Sigmoid colon (tissue), 7 donors: ENCODE measurements around the gene RASIP1. TPM values are rescaled to one million over a fixed set of nuclear protein-coding genes. Genes with fewer than 3 reads are reported as not detected.

Source experiments
- DNase-seq: peaks from one replicate; pipeline ENCODE4 v3.0.0-alpha.2; 2019
- H3K27ac ChIP-seq, 4 donors: fragments of 200-600 bp; sonication (generic); one replicate each; pipeline ENCODE4 v1.5.1; 2016 to 2019; ENCODE audit warnings: mild to moderate bottlenecking in 1 of 4
- H3K27me3 ChIP-seq, 3 donors: fragments of 200-600 bp; sonication (generic); one replicate each; pipeline ENCODE4 v1.5.1; 2019; ENCODE audit warnings: mild to moderate bottlenecking in 1 of 3
- H3K36me3 ChIP-seq, 4 donors: fragments of 200-600 bp; sonication (generic); one replicate each; pipeline ENCODE4 v1.5.1; 2016 to 2019
- H3K4me1 ChIP-seq, 4 donors: fragments of 200-600 bp; sonication (generic); one replicate each; pipeline ENCODE4 v1.5.1; 2017 to 2019
- H3K4me3 ChIP-seq, 4 donors: fragments of 200-600 bp; sonication (generic); one replicate each; pipeline ENCODE4 v1.5.1; 2017 to 2019; ENCODE audit warnings: mild to moderate bottlenecking in 2 of 4, moderate library complexity in 1 of 4
- H3K9me3 ChIP-seq, 4 donors: fragments of 200-600 bp in 3 of 4; sonication (generic) in 3 of 4; one replicate each; pipeline versions ENCODE4 v1.5.1 to v1.6.1; 2013 to 2019
- EP300 ChIP-seq, 4 donors: sonication (generic); formaldehyde crosslinking; IDR thresholded peaks; one replicate each; pipeline ENCODE4 v1.6.1; 2017; ENCODE audit warnings: antibody characterized with exemption in 4 of 4
- POLR2A ChIP-seq, 2 donors: fragments of 450-650 bp; IDR thresholded peaks; one replicate each; pipeline ENCODE4 v1.6.1; 2016; ENCODE audit warnings: antibody characterized with exemption in 2 of 2, mild to moderate bottlenecking in 2 of 2, moderate library complexity in 2 of 2
- POLR2AphosphoS5 ChIP-seq, 4 donors: sonication (generic); formaldehyde crosslinking; IDR thresholded peaks; one replicate each; pipeline ENCODE4 v1.6.1; 2017; ENCODE audit warnings: antibody characterized with exemption in 4 of 4
- WGBS, 2 donors: extraction: QIAGEN DNeasy Blood & Tissue Kit; methylation state at CpG; one replicate each; pipeline ENCODE4 v1.1.7; 2013; 5-methylcytosine and 5-hydroxymethylcytosine counted together
- intact Hi-C: fragments of 100-400 bp; cut with DNase I; formaldehyde crosslinking; loops from one replicate; pipeline ENCODE4 v1.15.1; 2023
- polyA plus RNA-seq, 3 donors: library from polyadenylated mRNA; stranded (reverse); fragments of 200-250 nt; gene quantifications; one replicate each; pipeline ENCODE4 v1.2.3, GENCODE V29; 2013
- total RNA-seq, 4 donors: library from RNA; depleted of rRNA; stranded (reverse); fragments of >200 nt; gene quantifications; one replicate each; pipeline ENCODE4 v1.1.0, GENCODE V29; 2016
- TF ChIP-seq, protein P1 (sequence below), 4 experiments: fragments of 450-650 bp in 3 of 4; fragments of 200-600 bp in 1 of 4; IDR thresholded peaks; one replicate each; pipeline ENCODE4 v1.5.1; 2016 to 2019; ENCODE audit warnings: antibody characterized with exemption in 4 of 4, mild to moderate bottlenecking in 3 of 4, moderate library complexity in 2 of 4
- donor health status: healthy with polysubstance abuse.
- donor health status: Bipolar disorder and iron deficiency.
- donor health status: healthy.

The RASIP1 gene
- total and polyA plus RNA-seq, 7 donors = 0.69 to 11.4 (median 6.0) TPM

DNA sequence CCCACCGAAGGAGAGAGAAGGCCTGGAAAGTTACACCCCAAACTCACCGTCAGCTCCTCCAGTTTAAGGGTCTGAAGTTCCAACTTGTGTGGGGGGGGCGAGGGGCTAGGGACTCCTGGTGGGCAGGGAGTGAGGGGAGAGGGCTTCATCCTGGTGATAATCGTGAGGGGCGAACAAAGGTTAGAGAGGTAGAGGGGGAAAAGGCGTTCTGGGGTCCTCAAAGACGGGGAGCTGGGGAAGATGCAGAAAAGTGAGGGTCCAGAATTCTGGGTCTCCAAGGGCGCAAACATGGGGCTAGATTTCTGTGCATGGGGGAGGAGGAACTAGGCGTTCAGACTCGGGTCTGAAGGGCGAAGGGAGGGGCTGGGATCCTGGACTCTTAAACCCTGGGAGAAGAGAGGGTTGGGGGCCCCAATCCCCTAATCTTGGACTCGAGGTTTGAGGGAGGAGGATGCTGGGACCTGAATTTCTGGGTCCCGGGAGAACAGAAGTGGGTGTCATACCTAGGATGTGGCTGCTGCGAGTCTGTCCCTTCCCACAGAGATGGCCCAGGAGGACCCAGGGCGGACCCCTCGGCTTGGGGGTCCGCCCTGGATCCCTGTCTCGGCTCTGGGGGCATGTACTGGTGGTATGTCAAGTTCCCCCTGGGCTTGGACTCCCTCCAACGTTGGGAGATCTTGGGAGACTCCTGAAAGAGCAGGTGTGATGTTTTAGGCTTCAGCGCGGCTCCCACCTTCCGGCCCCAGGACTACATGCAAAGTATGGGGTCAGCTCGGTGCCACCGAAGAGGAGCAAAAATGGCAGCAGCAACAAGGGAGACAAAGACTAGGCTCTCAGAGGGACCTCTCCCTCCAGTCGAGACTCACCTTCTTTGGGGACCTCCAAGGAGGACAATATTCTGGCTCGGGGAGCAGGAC lies 25.4 kb downstream of the RASIP1 start:
- 34 to 58% methylated on average over 26 of the region's 26 CpGs for WGBS, 2 donors
- H3K36me3 ChIP-seq = no peaks in the 10 kb centered on the region
- H3K9me3 ChIP-seq = peaks cover 0 to 2% (median 0%) of the 10 kb centered on the region in 4 donors
- peak; percentile 79 for DNase-seq
- peak overlapping the region; percentile 36 to 75 (median 58) for H3K4me3 ChIP-seq
- no peaks in the 10 kb centered on the region for H3K27me3 ChIP-seq
- TF ChIP-seq EP300 (IDR thresholded peaks at IDR 0.05) = no peak
- TF ChIP-seq, protein P1, sequence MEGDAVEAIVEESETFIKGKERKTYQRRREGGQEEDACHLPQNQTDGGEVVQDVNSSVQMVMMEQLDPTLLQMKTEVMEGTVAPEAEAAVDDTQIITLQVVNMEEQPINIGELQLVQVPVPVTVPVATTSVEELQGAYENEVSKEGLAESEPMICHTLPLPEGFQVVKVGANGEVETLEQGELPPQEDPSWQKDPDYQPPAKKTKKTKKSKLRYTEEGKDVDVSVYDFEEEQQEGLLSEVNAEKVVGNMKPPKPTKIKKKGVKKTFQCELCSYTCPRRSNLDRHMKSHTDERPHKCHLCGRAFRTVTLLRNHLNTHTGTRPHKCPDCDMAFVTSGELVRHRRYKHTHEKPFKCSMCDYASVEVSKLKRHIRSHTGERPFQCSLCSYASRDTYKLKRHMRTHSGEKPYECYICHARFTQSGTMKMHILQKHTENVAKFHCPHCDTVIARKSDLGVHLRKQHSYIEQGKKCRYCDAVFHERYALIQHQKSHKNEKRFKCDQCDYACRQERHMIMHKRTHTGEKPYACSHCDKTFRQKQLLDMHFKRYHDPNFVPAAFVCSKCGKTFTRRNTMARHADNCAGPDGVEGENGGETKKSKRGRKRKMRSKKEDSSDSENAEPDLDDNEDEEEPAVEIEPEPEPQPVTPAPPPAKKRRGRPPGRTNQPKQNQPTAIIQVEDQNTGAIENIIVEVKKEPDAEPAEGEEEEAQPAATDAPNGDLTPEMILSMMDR (IDR thresholded peaks at IDR 0.05) = no peak
- no peak for TF ChIP-seq POLR2AphosphoS5 (IDR thresholded peaks at IDR 0.05)
- no peak for TF ChIP-seq POLR2A (IDR thresholded peaks at IDR 0.05)
- H3K4me1 ChIP-seq = peaks cover 0 to 58% (median 44%) of the 10 kb centered on the region in 4 donors
- intact Hi-C loops = loop anchor here (1.0 to 5.0 kb wide), 2 partner anchors 32 to 69 kb away; partner anchors contain the start of genes CA11 and IZUMO1
- peak overlapping the region; percentile 84 to 88 (median 86) for H3K27ac ChIP-seq

DNA sequence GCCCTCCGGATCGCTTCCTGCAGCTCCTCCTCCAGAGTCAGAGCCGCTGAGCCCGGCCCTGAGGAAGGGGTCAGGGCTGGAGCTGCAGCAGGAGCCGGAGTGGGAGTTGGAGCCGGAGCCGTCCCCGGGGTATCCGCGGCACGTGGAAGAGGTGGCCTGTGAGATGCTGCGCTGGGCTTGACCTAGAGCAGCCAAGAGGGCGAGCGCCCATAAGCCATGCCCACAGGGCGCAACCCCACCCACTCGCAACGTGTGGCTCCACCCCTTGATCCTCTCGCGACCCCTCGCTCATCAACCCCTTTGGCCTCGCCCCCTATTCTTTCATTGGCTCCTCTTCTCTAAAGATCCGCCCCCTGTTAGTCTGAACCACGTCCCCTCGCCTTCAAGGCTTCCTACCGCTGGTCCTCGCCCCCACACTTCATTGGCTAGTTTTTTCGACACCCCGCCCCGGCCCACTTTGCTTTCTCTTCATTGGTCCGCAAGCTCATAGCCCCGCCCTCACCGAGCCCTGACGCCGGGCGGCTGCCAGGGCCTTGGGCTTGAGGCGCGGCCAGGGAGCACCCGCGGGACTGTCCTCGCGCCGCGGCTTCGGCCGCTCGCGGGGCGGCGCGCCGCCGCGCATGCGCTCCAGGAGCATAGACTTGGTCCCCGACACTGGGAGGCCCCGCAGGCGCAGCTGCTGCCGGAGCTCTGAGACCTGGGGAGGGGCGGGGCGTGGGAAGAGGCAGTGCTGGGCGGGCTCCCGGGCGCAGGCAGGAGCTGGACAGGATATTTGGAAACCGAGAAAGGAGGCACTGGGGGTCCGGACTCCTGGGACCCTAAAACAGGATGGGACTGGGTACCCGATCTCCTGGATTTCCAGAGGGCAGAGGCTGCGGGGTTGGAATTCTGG lies 26.3 kb downstream of the RASIP1 start:
- WGBS, 2 donors = 1% methylated on average over 67 of the region's 67 CpGs
- Histone ChIP-seq H3K9me3 (peaks cover 0 to 2% (median 0%) of the 10 kb centered on the region in 4 donors), H3K27ac (peak overlapping the region; percentile 84 to 88 (median 86)), H3K4me3 (peak overlapping the region; percentile 52 to 75 (median 62)), H3K27me3 (no peaks in the 10 kb centered on the region), H3K36me3 (no peaks in the 10 kb centered on the region), H3K4me1 (peaks cover 0 to 49% (median 40%) of the 10 kb centered on the region in 4 donors)
- TF ChIP-seq POLR2A (IDR thresholded peaks at IDR 0.05) (peak in 1 of 2 donors; percentile 58), POLR2AphosphoS5 (IDR thresholded peaks at IDR 0.05) (peak; percentile 49 to 73 (median 58))
- TF ChIP-seq, protein P1 (IDR thresholded peaks at IDR 0.05) = no peak
- intact Hi-C loops = loop anchor here (1.0 to 5.0 kb wide), 3 partner anchors 33 to 68 kb away; partner anchors contain the start of genes CA11 and IZUMO1
- DNase-seq = peak; percentile 100

DNA sequence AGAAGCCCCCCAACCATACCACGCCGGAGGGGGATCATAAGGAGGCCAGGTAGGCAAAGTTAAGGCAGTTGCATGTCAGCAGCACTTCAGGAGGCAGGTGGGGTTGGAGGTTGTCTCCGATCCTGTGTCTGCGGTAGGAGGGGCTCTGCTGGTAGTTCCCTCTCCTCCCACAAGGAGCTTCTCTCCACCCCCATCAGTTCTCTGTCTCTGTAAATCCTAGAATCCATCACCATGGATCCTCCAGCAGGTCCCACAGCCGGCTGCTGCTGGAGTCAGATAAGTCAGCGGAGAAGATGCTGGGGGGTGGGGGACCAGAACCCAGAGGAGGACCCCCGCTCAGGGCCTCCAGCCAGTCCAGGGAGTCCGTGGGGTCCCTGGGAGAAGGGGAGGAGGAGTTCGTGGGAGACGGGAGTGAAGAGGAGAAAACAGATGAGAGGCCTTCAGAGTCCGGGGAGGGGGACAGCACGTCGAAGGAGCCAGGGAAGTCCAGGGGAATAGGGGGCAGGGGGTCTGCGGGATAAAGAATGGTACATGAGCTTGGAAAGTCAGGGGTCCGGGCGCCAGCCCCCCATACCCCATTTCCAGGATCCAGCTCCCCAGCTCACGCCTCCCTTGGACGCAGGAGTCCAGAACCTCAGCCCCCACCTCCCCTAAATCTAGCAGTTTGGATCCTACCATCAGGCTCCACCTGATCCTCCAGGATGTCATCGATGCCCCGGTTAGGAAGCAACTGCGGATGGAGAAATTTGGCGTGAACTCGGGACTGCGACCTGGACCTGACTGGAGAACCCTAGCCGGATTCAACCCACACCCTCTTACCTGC lies 27.2 kb downstream of the RASIP1 start:
- intact Hi-C loops = loop anchor here (2.0 to 5.0 kb wide), 2 partner anchors 34 to 38 kb away; partner anchors contain the start of gene IZUMO1
- 14 to 18% methylated on average over 25 of the region's 25 CpGs for WGBS, 2 donors
- TF ChIP-seq POLR2A (IDR thresholded peaks at IDR 0.05) = no peak
- TF ChIP-seq, protein P1 (IDR thresholded peaks at IDR 0.05) = peak in 2 of 4 experiments; percentile 9 to 18
- Histone ChIP-seq H3K27ac (peak overlapping the region; percentile 77 to 88 (median 84)), H3K4me1 (peaks cover 0 to 45% (median 38%) of the 10 kb centered on the region in 4 donors), H3K4me3 (peak overlapping the region; percentile 52 to 75 (median 62)), H3K9me3 (peaks cover 0 to 2% (median 0%) of the 10 kb centered on the region in 4 donors), H3K36me3 (no peaks in the 10 kb centered on the region), H3K27me3 (no peaks in the 10 kb centered on the region)
- DNase-seq = no peak
